GM18526 (cell line): ENCODE measurements around the gene STUB1.

Experiments
- POLR2A ChIP-seq: IDR thresholded peaks from 3 replicates; pipeline ENCODE4 v1.6.1; 2011; ENCODE audit not compliant: insufficient read length; ENCODE audit errors: extremely low read depth

STUB1 gene

GRCh38 chr16:704552-705380 lies 24.6 kb downstream of the STUB1 start:
- TF ChIP-seq POLR2A = no peak

DNA sequence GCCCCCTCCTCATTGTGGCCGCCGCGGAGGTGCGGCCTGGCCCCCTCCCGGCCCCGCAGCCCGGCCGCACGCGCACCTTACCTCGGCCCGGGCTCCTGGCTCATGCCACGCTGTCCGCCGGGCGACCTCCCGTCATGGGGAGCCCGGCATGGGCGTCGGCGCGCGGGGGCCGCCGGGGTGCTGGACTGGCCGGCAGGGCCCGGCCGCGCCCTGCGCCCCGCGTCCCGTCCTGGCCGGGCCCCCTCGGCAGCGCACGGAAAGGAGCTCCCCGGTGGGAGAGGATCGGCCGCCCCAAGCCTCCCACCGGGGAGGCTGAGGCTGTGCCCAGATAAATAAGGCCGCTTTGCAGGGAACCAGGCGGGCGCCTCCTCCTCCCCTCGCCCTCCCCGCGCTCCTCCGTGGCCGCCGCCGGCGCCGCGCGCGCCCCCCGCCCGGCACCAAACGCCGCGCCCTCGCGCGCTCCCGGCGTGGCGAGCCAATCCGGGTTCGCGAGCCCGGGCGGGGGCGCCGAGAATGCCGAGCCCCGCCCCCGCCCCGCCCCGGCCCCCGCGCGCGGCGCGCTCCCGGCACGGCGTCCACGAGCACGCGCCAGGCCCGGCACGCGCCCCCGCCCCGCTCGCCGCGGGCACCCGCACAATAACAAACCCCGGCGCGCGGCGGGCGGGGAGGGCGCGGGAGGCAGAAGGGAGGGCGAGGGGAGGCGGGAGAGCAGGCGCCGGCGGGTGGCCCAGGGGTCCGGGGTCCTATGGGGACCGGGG lies 25.4 kb downstream of the STUB1 start, which contains the start of gene FBXL16:
Gene FBXL16, minus strand, starts transcription at position 371 of the 758 bp plus-strand sequence. CDS start 8,396 bp downstream, outside the sequence.
- no peak for TF ChIP-seq POLR2A

DNA sequence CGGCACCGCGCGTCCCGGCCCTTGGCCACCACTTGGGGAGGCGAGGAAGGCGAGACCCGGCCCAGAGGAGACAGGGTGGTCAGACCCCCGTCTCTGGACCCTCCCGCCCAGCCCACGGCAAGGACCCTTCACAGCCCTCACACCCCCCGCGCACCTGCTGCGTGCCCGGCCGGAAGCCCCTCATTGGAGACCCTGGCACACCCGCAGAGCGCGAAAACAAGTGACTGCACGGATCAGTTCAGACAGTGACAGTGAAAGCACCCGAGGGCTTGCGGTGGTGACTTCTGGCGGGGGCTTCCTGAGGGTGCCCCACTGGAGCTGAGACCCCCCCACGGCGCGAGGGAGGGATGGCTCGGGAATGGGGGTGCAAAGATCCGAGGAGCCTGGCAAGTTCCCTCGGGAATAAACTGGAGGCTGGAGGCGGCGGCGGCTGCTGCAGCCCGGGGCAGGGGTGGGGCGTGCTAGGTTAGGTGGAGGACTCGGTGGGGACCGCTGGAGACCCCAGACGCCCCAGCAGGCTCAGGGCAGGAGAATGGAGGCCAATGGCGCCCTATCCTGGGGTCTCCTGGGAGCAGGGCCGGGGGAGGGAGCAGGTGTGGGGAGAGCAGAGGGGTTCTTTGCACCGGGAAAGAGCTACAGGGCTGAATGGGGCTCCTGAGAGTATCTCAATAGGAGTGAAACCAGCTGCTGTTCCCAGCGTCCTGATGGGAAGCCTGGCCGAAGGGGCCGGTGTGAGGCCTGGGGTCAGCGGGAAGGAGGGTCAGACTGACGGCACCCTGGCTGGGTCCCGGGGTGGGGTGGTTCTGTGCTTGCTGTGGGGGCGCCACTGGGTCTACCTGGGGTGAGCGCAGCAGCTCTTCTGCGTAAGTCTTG lies 26.2 kb downstream of the STUB1 start:
- TF ChIP-seq POLR2A = no peak

GRCh38 chr16:707062-707538 lies 26.9 kb downstream of the STUB1 start:
- TF ChIP-seq POLR2A = no peak

- no peak for TF ChIP-seq POLR2A
Measured at GRCh38 chr16:708019-708418, 27.8 kb downstream of the STUB1 start.

DNA sequence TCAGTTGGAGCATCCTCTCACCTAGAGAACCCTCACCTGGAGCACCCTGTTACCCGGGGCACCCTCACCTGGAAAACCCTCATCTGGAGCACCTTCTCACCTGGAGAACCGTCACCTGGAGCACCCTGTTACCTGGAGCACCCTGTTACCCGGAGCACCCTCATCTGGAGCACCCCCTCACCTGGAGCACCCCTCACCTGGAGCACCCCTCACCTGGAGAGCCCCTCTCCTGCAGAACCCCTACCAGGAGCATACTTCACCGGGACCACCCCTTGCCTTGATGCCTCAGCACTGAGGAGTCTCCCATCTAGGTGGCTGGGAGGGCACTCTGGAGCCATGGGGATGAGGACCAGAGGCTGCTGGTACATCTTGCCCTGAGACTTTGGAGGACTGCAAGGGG lies 28.7 kb downstream of the STUB1 start:
- TF ChIP-seq POLR2A = no peak

DNA sequence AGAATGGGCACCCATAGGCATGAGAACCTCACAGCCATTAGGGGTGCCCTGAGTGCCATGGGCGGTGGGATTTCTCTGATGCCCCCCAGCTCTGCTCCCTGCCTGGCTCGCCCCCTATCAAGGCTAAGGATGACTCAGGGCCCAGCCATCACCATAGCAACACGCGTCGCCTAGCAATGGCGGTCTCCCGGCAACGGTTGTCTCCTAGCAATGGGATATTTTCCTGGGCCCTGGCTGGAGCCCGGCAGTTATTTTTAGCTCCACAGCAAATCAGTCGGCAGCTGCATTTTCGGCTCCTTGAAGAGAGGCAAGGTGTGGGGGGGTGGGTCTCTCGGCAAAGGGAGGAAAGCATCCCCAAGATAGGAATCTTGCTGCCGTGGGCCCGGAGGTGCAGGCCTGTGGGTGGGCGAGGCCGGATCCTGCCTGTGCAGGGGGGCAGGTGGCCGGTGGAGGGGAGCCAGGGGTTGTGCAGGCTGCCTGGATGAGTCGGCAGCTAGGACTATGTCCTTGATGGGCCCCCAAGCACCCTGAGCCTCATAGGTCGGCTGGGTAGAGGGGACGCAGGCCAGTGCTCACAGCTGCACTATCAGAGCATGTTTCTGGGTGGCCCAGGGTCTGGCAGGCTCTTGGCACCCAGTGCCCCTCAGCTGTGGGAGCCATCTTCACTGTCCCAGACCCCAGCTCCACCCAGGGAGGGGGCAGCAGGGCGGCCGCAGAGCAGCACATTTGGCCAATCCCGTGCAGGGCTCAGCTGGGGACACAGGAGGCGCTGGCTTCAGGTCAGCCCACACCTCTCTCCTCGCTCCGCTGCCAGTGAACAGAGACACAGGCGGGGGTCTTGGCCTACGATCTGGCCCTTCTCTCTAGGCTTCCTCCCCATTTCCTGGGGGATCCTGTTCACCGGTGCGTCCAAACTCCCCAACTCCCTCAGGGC lies 29.6 kb downstream of the STUB1 start:
- no peak for TF ChIP-seq POLR2A

- TF ChIP-seq POLR2A = no peak
Measured at GRCh38 chr16:710500-711075, 30.4 kb downstream of the STUB1 start.

- TF ChIP-seq POLR2A = no peak
Measured at GRCh38 chr16:711084-711483, 30.9 kb downstream of the STUB1 start.

- no peak for TF ChIP-seq POLR2A
Measured at GRCh38 chr16:711548-712320, 31.5 kb downstream of the STUB1 start.

GRCh38 chr16:714079-714478 lies 33.9 kb downstream of the STUB1 start:
- no peak for TF ChIP-seq POLR2A

- no peak for TF ChIP-seq POLR2A
Measured at GRCh38 chr16:714558-715476, 34.6 kb downstream of the STUB1 start, which contains the start of gene METRN. TSS of gene METRN (plus strand) at chr16:715118. CDS start at chr16:715290, 172 bp downstream.
